Measurements from ENCODE around the gene PCBP2. TPM values are rescaled to one million over a fixed set of nuclear protein-coding genes. Genes with fewer than 3 reads are reported as not detected.

Gene PCBP2
- polyA plus RNA-seq, 1 of the 3 experiments (the other 2 are of a cell fraction), result 368 TPM

DNA sequence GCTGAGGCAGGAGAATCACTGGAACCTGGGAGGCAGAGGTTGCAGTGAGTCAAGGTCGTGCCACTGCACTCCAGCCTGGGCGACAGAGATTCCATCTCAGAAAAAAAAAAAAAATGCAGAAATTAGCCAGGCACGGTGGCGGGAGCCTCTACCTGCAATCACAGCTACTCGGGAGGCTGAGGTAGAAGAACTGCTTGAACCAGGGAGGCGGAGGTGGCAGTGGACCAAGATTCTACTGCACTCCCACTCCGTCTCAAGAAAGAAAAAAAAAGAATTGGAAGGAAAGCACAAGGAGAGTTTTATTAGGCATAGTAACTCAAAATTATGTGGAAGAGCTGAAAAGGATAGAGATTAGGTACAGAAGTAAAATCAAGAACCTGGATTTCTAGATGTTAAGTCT, 49.0 kb upstream of the PCBP2 start:
- no peak overlapping the region for H3K4me3 ChIP-seq (ENCODE audit: low read depth in 2 of 2, low read length in 1 of 2)
- 0 out of 2 replicates have a peak, but pooled peaks cover 3% of the 10 kb centered on the region for H4K20me1 ChIP-seq (ENCODE audit: insufficient read depth)
- no peak overlapping the region for H2AFZ ChIP-seq (ENCODE audit: low read depth)
- H3K27me3 ChIP-seq (ENCODE audit: insufficient read depth), result no peaks in the 10 kb centered on the region
- ChIA-PET POLR2A (no interaction called here), CTCF (interaction anchor here (0.5 to 1.1 kb wide), 3 partner anchors 12 to 285 kb away, joined by 3 to 5 read pairs (median 3); no protein-coding TSS in a partner anchor)
- peaks cover 3% of the 10 kb centered on the region for H3F3A ChIP-seq (replicated peaks; ENCODE audit: insufficient read depth)
- no peak overlapping the region for H3K4me2 ChIP-seq
- H3K36me3 ChIP-seq (replicated peaks in 1 of 2; ENCODE audit: control insufficient read depth in 1 of 2, insufficient read depth in 2 of 2, low read length in 1 of 2), result peaks cover 0 to 48% of the 10 kb centered on the region in 2 experiments
- DNase-seq, result no peak
- H3K9me2 ChIP-seq, result no peaks in the 10 kb centered on the region
- H3K79me2 ChIP-seq (ENCODE audit: insufficient read depth), result peaks cover 91% of the 10 kb centered on the region
- H3K9ac ChIP-seq, result no peak overlapping the region
- 0 out of 4 replicates have a peak, but pooled peaks cover 0 to 6% of the 10 kb centered on the region in 2 experiments for H3K4me1 ChIP-seq (ENCODE audit: control insufficient read depth in 1 of 2, insufficient read depth in 2 of 2, low read depth in 1 of 2, low read length in 1 of 2)
- H3K9me3 ChIP-seq, result no peaks in the 10 kb centered on the region
- 92% methylated on average over 7 of the region's 7 CpGs for WGBS (ENCODE audit: low lambda C conversion rate)
- no peak overlapping the region for H3K27ac ChIP-seq (ENCODE audit: low read depth in 2 of 2, low read length in 1 of 2)
- TF ChIP-seq, protein P1, sequence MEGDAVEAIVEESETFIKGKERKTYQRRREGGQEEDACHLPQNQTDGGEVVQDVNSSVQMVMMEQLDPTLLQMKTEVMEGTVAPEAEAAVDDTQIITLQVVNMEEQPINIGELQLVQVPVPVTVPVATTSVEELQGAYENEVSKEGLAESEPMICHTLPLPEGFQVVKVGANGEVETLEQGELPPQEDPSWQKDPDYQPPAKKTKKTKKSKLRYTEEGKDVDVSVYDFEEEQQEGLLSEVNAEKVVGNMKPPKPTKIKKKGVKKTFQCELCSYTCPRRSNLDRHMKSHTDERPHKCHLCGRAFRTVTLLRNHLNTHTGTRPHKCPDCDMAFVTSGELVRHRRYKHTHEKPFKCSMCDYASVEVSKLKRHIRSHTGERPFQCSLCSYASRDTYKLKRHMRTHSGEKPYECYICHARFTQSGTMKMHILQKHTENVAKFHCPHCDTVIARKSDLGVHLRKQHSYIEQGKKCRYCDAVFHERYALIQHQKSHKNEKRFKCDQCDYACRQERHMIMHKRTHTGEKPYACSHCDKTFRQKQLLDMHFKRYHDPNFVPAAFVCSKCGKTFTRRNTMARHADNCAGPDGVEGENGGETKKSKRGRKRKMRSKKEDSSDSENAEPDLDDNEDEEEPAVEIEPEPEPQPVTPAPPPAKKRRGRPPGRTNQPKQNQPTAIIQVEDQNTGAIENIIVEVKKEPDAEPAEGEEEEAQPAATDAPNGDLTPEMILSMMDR (IDR thresholded peaks at IDR 0.05), result no peak
- TF ChIP-seq TAF1 (IDR thresholded peaks at IDR 0.05; ENCODE audit: borderline replicate concordance, low read depth, low read length) (no peak), RAD21 (IDR thresholded peaks at IDR 0.05; ENCODE audit: low read length) (no peak), SMC3 (IDR thresholded peaks at IDR 0.05; ENCODE audit: low read depth, low read length) (no peak), EP300 (IDR thresholded peaks at IDR 0.05; ENCODE audit: borderline replicate concordance in 1 of 2, low read depth in 1 of 2, low read length in 1 of 2) (no peak), NRF1 (IDR thresholded peaks at IDR 0.05; ENCODE audit: low read depth, low read length) (no peak), GABPA (IDR thresholded peaks at IDR 0.05; ENCODE audit: low read depth) (no peak), MEF2A (IDR thresholded peaks at IDR 0.05; ENCODE audit: borderline replicate concordance, low read depth) (no peak), FOSL2 (IDR thresholded peaks at IDR 0.05; ENCODE audit: borderline replicate concordance, low read depth) (no peak), ELF1 (IDR thresholded peaks at IDR 0.05) (no peak), RXRA (IDR thresholded peaks at IDR 0.05; ENCODE audit: borderline replicate concordance, low read depth) (no peak), RCOR1 (IDR thresholded peaks at IDR 0.05; ENCODE audit: low read length) (no peak), MXI1 (IDR thresholded peaks at IDR 0.05; ENCODE audit: low read depth, low read length) (no peak), EZH2phosphoT487 (IDR thresholded peaks at IDR 0.05; ENCODE audit: borderline replicate concordance, low read depth) (no peak), CHD2 (IDR thresholded peaks at IDR 0.05; ENCODE audit: low read length, partially characterized antibody) (no peak)
- TF ChIP-seq, protein P2, sequence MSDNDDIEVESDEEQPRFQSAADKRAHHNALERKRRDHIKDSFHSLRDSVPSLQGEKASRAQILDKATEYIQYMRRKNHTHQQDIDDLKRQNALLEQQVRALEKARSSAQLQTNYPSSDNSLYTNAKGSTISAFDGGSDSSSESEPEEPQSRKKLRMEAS (IDR thresholded peaks at IDR 0.05; ENCODE audit: low read depth), result no peak
- TF ChIP-seq, protein P3, sequence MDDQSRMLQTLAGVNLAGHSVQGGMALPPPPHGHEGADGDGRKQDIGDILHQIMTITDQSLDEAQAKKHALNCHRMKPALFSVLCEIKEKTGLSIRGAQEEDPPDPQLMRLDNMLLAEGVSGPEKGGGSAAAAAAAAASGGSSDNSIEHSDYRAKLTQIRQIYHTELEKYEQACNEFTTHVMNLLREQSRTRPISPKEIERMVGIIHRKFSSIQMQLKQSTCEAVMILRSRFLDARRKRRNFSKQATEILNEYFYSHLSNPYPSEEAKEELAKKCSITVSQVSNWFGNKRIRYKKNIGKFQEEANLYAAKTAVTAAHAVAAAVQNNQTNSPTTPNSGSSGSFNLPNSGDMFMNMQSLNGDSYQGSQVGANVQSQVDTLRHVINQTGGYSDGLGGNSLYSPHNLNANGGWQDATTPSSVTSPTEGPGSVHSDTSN (IDR thresholded peaks at IDR 0.05), result no peak
- TF ChIP-seq, protein P4, sequence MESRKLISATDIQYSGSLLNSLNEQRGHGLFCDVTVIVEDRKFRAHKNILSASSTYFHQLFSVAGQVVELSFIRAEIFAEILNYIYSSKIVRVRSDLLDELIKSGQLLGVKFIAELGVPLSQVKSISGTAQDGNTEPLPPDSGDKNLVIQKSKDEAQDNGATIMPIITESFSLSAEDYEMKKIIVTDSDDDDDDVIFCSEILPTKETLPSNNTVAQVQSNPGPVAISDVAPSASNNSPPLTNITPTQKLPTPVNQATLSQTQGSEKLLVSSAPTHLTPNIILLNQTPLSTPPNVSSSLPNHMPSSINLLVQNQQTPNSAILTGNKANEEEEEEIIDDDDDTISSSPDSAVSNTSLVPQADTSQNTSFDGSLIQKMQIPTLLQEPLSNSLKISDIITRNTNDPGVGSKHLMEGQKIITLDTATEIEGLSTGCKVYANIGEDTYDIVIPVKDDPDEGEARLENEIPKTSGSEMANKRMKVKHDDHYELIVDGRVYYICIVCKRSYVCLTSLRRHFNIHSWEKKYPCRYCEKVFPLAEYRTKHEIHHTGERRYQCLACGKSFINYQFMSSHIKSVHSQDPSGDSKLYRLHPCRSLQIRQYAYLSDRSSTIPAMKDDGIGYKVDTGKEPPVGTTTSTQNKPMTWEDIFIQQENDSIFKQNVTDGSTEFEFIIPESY (IDR thresholded peaks at IDR 0.05; ENCODE audit: borderline replicate concordance, low read depth), result no peak
- TF ChIP-seq, protein P5, sequence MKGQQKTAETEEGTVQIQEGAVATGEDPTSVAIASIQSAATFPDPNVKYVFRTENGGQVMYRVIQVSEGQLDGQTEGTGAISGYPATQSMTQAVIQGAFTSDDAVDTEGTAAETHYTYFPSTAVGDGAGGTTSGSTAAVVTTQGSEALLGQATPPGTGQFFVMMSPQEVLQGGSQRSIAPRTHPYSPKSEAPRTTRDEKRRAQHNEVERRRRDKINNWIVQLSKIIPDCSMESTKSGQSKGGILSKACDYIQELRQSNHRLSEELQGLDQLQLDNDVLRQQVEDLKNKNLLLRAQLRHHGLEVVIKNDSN (IDR thresholded peaks at IDR 0.05; ENCODE audit: borderline replicate concordance, low read depth), result no peak
- TF ChIP-seq, protein P6, sequence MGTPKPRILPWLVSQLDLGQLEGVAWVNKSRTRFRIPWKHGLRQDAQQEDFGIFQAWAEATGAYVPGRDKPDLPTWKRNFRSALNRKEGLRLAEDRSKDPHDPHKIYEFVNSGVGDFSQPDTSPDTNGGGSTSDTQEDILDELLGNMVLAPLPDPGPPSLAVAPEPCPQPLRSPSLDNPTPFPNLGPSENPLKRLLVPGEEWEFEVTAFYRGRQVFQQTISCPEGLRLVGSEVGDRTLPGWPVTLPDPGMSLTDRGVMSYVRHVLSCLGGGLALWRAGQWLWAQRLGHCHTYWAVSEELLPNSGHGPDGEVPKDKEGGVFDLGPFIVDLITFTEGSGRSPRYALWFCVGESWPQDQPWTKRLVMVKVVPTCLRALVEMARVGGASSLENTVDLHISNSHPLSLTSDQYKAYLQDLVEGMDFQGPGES (IDR thresholded peaks at IDR 0.05; ENCODE audit: low read depth, low read length), result no peak
